ENCODE results near the gene ADAM12.
"Not testable (repeated sequence)": the region's sequence is repeated elsewhere in the genome, so short reads cannot be mapped to it uniquely, and the experiment has no call there.

The ADAM12 gene

DNA sequence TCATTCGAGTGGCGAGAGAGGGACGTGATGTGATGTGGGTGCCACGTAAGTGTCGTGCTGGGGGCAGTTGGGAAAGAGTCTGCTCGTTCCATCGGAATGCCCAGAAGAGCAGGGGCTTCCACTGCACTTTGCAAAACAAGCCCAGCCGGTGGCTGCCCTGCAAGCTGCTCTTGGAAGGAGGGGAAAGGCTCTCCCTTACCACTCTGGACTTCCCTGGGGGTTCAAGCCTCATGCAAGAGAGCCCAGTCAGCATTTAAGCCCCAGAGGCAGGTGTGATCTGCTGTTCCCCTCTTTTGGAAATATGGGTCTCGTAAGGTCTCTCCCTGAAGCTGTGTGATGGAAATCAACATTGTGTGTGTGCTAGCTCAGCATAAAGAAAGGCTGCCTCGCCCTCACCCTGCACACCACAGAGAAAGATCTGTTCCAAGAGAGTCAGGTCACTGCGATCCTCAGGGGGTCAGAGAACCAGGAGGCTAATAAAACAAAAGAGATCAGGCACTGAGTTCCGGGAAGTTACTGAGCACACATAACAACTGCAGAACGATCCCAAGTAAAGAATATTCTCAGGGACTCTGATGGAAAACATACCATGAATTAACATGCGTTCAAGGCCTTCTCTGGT, 212.5 kb downstream of the ADAM12 start:
- DNase-seq (ENCODE audit: low spot score), result no peak

DNA sequence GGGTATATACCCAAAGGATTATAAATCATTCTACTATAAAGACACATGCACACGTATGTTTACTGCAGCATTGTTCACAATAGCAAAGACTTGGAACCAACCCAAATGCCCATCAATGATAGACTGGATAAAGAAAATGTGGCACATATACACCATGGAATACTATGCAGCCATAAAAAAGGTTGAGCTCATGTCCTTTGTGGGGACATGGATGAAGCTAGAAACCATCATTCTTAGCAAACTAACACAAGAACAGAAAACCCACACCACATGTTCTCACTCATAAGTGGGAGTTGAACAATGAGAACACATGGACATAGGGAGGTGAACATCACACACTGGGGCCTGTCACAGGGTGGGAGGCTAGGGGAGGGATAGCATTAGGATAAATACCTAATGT, 215.5 kb downstream of the ADAM12 start:
- DNase-seq (ENCODE audit: low spot score), result not testable (repeated sequence)

DNA sequence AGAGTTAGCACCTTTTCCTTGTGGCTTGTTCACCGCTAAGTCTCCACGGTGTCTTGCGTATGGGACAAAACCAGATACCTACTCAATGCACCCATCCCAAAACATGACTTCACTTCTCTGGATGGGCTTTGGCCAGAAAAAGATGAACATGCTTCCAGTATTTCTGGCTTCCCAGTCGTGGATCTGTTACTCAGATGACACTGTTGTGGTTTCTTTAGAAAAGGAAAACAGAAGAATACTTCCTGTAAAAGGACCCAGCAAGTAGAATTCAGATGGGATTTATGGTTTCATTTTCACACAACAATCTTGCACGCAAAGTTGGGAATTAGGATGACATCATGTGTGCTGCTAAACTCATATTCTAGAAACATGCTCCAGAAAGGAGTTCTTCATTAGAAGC, 216.7 kb downstream of the ADAM12 start:
- DNase-seq (ENCODE audit: low spot score), result no peak

DNA sequence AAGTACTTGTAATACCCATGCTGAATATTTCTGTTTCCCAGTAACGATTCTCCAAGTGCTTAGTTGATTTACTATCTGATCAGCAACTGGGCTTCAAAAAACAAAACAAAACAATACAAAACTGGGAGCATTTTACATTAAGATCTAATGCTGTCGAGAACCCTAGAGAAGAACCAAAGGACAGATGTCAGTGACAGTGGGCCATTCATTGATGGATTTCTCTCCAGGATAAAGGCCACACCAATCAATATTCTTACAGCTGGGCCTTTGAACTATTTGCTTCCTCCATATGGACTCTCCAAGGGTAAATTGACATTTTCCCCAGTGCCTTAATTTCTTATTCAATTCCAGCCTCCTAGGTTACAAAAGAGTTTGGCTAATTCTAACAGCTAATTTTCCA, 217.5 kb downstream of the ADAM12 start:
- DNase-seq (ENCODE audit: low spot score), result no peak

DNA sequence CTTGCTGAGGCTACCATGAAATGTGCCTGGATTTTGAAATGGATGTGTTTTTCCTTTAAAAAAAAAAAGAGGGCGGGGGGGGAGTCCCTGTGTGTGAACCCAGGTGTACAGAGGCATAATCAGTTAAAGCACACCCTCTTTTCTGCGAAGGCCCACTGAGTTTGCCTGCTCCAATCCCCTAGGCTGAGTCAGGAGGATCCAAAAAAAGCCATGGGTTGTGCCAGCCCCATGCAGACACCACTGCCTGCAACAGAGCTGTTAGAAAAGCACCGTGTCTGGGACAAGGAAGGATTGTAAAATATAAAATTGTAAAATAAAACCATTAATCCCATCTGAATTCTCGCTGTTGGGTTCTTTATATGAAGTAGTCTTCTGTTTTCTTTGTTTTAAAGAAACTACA, 217.9 kb downstream of the ADAM12 start:
- no peak for DNase-seq (ENCODE audit: low spot score)

DNA sequence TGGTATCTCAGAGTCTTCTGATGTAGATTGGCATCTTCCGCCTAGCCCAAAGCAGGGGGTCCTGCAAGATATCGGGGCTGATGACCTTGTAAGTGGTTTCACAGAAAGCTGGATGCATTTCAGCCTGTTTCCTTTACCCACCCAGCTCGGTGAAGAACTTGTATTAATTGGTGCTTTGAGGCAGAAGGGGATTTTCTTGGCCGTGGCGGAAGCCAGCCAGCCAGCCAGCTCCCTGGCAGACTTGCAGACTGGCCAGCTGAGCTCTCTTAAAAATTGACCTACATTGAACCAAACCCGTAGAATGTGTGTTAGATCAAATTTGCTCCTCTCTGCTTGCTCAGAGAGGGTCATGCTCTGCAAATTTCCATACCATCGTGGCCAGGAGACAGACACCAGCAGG, 218.4 kb downstream of the ADAM12 start:
- DNase-seq (ENCODE audit: low spot score), result no peak

DNA sequence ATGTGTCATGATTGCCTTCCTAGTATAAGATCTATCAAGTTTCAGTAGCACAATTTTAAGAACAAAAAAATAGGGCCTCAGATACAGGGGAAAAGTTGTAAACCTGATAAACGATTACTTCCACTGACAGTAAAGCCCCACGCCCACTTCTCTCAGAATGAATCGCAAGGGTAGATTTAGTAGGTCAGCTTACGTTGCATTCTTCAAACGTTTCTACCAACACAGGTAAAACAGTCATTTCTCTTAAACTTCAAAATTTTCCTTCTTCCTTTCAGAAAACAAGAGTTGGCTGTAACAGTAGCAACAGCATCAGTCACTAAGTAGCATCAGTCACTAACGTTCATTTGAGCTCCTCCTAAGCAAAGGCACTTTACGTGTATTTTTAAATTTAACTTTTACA, 221.5 kb downstream of the ADAM12 start:
- no peak for DNase-seq (ENCODE audit: low spot score)

DNA sequence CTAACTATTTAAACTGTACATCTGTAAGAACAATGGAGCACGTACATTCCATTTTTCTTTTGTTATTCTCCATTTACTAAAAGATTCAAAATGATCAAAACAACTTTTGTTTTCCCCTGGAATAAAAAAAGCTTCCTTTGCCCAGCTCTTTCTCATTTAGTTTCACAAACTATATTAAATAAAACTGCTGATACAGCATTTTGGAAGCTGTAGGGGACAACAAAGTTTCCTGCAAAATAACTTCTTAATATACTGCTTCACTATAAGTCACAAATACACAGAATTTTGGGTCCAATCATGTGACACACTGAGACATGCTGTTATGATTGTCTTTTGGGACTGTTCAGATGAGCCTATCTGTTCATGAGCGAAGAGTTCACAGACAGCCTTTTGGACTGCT, 222.4 kb downstream of the ADAM12 start:
- no peak for DNase-seq (ENCODE audit: low spot score)

DNA sequence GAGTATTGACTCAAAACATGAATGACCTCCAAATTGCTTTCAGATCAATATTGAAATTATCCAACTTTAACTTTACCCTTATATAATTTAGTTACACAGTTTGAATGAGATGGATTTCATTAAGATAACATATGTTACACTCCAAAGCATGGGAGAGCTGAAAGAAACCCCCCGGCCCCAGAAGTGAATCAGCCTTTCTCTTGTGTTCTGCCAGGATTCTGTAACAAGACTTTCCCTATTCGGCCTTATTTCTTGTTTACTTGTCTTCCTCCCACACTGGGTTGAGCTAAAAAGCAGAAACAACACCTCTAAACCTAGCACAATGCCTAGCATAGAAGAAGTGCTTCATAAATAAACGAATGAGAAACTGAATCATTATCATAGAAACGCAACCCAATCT, 224.8 kb downstream of the ADAM12 start:
- peak; percentile 55 for DNase-seq (ENCODE audit: low spot score)

DNA sequence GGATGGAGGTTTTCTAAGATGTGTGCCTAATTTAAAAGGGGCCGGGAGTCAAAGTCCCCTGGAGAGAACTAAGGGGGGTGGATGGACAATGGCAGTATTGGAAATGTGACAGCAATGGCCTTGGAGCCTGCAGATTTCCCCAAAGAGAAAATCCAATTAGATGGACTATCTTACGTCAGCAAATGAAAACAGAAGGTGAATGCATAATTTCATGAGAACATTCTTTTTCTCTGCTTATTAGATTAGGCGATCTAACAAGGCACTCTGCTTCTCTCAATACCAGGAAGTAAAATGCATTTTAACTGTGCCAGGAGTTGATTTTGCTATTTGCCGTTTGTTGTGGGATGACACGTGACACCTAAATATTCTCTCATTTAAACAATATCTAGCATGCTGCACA, 226.6 kb downstream of the ADAM12 start:
- no peak for DNase-seq (ENCODE audit: low spot score)

DNA sequence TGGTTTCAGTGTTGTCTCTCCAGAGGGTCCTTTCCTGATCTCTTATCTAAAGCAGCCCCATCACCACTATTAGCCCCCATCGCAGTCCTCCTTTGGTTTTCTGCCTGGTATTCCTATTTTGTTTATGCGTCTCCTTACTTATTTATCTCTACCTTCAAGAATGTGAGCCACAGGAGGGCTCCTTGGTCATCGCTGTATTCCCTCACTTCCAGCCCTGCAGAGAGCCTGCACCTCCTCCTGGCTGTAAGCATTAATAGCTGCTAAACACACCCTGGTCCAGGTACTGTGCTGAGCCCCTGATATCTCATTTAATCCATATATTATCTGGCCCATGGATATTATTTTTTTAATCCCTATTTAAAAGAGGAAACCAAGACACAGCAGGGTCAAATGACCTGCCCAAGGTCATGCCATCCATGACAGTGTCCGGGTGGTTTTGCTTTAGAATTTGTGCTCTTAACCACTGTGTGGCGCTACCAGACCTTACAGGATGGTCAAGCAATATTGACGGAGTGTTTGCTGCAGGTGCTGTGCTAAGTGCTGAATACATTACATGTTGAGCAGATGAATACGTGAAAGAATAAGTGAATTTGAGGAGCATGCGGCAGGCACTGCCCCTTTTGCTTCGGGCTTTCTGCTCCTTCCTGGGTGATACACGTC, 227.2 kb downstream of the ADAM12 start:
- no peak for DNase-seq (ENCODE audit: low spot score)

DNA sequence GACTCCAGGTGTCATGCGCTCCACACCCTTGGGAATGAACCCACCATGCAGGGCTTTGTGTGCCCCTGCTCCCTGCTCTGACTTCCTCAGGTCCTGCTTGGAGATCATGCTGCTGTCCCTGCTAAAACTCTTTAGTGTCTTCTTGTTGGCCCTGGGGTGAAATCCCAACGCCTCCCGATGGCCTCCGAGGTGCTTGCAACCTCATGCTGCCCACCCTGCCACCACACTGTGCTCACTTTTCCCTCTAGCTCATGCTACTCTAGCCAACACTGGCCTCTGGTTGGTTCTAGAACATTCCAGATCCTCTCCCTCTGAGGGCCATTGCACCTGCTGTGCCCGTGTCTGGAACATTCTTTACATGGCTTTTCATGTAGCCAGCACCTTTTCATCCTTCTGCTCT, 227.7 kb downstream of the ADAM12 start:
- DNase-seq (ENCODE audit: low spot score), result peak; percentile 46

DNA sequence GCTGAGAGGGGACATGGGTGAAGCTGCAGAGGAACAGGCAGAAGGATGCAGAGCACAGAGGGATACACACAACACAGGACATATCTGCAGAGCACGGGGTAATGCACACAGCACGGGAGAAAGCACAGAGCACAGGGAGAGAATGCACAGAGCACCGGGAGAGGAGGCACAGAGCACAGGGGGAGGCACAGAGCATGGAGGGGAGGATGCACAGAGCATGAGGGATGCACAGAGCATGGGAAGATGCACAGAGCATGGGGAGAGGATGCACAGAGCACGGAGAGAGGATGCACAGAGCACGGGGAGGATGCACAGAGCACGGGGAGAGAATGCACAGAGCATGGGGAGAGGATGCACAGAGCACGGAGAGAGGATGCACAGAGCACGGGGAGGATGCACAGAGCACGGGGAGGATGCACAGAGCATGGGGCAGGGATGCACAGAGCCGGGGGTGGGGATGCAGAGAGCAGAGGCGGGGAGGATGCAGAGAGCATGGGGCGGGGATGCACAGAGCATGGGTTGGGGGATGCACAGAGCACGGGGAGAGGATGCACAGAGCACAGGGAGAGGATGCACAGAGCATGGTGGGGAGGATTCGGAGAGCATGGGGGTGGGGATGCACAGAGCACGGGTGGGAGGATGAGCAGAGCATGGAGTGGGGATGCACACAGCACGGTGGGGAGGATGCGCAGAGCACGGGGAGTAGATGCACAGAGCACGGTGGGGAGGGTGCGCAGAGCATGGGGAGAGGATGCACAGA, 230.0 kb downstream of the ADAM12 start:
- DNase-seq (ENCODE audit: low spot score), result no peak

DNA sequence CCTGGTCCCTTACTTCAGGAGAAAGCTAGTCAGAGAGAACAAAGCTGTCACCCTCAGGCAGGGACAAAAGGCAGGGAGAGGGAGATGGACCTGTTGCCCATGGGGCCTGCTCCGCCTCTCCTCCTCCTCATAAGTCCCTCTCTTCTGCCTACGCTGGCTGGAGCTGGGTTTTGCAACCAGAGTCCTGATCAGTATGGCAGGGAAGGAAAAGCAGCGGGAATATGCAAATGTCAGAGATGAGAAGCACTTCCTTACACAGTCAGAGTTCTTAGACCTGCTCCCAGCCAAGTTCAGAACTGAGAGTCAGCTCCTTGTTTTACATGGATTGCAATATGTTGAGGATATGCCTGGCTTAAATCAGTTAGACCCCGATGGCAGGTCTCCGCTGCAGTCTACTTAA, 231.1 kb downstream of the ADAM12 start:
- no peak for DNase-seq (ENCODE audit: low spot score)

DNA sequence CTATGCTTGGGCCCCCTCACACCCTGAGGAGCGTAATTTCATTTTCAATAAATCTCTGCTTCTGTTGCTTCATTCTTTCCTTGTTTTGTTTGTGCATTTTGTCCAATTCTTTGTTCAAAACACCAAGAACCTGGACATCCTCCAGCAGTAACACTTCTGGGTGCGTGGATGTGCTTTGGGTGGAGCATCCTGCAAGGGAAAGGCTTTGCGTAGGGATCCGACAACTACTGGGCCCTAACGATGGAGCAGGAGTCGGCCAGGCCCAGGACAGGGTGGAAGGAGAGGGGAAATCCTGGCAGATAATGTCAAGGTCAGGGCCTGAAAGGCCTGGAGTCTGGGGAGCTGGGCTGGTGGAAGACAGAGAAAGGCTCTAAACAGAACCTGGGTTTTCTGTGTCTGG, 231.8 kb downstream of the ADAM12 start:
- DNase-seq (ENCODE audit: low spot score), result no peak

DNA sequence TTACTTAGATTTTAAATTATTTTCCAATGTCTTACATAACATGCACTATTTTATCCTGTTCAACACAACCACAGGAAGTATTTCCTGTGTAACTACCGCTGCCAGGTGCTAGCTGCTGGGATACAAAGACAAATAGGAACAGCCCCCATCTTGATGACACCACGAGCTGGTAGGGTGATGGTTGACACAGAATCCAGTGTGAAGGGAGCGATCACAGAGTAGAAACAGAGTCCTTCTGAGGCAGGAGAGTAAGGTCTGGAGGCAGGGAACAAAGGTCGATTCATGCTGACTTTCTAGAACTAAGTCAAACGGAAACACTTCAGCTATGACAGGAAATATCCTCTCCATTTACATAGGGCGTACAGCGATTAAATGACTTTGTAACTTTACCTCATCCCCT, 232.3 kb downstream of the ADAM12 start:
- DNase-seq (ENCODE audit: low spot score), result no peak

DNA sequence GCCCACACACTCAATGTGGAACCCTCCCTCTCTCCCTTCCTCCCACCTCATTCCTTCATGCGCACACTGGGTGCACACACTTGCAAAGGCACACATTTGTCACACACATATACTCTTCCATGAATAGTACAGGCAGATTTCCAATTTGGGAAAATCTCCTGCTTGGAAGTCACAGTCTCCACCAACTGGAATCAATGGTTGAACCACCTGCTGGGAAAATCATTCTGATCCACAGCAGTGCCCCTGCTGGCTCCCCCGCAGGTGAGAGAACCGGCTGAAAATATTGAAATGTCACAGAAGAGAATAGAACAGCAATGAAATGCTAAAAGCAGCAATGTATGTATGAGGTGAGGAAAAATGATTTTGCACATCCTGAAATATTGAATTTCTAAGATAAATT, 232.7 kb downstream of the ADAM12 start:
- DNase-seq (ENCODE audit: low spot score), result no peak

DNA sequence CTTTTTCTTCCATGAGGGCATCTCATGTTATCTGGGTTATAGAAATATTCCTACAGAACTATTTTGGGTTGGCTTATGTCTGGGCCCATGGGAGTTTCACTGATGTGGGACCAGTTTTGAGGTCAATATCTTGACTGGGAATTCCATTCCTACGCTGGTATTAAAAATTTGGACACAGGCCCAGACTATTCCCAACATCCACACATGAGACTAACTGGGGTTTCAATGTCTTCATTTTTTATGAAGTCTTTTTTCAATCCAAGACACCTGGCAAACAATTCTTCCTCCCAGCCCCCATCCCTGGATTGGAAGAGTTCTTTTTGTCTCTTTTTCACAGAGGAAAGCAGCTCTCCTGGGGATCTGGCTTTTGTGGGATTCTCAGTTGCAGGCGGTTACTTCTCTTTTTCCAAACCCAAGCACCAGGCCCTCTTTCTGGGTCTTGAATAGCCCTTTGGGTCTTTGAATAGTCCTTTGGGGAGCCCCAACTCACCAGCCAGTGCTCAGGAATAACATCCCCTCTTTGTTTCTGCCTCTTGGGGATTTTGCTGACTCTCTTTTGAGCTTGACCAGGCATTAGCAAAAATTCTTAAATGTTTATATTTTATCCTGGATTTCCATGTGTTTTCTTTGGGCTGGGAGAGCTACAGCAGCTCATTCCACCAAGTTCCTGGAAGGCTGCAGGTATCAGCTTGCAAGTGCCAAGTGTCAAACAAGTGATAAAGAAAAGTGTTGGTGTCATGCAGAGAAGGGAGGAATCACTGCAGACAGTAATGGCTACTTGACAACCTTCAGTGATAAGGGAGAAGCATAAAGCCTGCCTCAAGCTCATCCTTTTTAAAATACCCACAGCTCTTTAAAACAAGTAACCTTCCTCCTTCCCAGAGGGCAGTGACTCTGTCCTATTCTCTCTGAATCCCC, 234.3 kb downstream of the ADAM12 start:
- DNase-seq (ENCODE audit: low spot score), result no peak

DNA sequence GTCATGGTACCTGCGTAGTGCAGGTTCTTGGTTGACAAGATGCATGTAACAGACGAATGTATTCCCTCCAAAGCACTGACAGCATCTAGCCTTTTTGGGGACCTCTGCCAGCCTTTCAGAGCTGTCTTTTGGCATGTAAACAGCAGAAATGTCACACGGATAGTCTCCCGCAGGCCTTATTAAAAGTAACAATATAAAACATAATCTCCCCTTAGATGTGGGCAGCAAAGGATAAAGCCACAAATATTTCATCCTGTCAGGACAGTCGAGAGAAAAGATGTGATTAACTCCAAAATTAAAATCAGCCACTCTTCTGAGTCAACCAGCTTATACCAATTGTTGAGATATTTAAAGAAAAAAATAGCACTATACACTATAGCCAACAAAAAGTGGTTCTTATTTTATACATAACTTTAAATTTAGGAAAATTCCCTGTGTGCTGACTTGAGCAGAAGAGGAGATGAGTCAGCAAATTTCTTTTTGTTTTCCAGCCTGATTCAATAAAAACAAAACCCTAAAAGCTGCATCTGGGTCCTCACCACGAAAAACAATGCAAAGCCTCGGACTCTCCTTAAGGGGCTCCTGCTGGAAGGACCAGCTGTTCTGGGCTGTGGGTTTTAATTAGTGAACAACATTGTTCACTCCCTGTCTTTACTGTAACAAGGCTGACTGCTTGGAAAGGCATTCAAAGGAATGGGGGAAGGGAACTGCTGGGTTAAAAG, 240.2 kb downstream of the ADAM12 start:
- no peak for DNase-seq (ENCODE audit: low spot score)

DNA sequence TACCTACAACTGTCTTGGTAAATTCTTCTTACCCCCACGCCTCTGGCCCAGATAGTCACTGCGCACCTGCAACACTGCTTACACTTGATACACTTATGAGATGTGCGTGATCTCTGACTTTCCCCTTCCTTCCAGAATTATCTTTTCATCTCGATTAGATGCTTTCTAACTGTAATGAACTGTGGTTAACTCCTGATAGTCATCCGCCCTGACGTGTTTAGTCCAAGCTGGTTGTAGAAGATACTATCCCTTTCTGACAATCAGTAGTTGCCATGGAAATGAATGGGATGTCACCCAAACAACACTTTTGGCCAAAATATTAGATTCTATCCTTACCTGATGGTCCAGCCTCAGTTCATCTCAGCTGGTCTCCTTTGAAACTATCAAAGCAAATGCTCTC, 241.5 kb downstream of the ADAM12 start:
- DNase-seq (ENCODE audit: low spot score), result no peak

DNA sequence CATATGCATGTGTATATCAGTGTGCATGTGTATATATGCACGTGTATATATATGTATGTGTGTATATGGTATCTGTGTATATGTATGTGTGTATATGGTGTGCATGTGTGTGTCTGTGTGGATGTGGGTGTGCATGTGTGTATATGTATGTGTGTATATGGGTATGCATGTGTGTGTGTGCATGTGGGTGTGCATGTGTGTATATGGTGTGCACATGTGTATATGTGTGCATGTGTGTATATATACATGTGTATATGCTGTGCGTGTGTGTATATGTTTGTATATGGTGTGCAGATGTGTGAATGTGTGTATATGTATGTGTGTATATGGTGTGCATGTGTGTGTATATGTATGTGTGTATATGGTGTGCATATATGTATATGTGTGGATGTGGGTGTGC, 245.2 kb downstream of the ADAM12 start:
- DNase-seq (ENCODE audit: low spot score), result no peak

All from left forelimb (tissue), 1 donor.